Sciatic nerve (tissue), 2 donors: ENCODE measurements around the gene TSC2. TPM values are rescaled to one million over a fixed set of nuclear protein-coding genes. Genes with fewer than 3 reads are reported as not detected.
"Not testable (repeated sequence)": the region's sequence is repeated elsewhere in the genome, so short reads cannot be mapped to it uniquely, and the experiment has no call there.

ENCODE experiments used
- ATAC-seq: fragments of 200-7000 bp; cut with Tn5 transposase; one replicate; pipeline ENCODE4 v1.9.1; 2020; ENCODE audit warnings: mild to moderate bottlenecking, moderate library complexity
- DNase-seq: peaks from one replicate; pipeline ENCODE4 v3.0.0-alpha.2; 2020; ENCODE audit warnings: low spot score
- intact Hi-C: fragments of 100-400 bp; cut with DNase I; formaldehyde crosslinking; loops from one replicate; pipeline ENCODE4 v1.14.2; 2022
- total RNA-seq: library from RNA; stranded (reverse); fragmentation: NEBNext Ultra II Directional; extraction: Animal tissue kit (Norgen Biotek cat#: 25700); gene quantifications from one replicate; pipeline ENCODE4 v1.2.1, GENCODE V29; 2021
- donor health status: DM: no; HTN: no; CAD: no.
- donor health status: DM: no; HTN: no; CAD: no.

The TSC2 gene
- total RNA-seq, 1 donor from 2014 or later = 156 TPM

DNA sequence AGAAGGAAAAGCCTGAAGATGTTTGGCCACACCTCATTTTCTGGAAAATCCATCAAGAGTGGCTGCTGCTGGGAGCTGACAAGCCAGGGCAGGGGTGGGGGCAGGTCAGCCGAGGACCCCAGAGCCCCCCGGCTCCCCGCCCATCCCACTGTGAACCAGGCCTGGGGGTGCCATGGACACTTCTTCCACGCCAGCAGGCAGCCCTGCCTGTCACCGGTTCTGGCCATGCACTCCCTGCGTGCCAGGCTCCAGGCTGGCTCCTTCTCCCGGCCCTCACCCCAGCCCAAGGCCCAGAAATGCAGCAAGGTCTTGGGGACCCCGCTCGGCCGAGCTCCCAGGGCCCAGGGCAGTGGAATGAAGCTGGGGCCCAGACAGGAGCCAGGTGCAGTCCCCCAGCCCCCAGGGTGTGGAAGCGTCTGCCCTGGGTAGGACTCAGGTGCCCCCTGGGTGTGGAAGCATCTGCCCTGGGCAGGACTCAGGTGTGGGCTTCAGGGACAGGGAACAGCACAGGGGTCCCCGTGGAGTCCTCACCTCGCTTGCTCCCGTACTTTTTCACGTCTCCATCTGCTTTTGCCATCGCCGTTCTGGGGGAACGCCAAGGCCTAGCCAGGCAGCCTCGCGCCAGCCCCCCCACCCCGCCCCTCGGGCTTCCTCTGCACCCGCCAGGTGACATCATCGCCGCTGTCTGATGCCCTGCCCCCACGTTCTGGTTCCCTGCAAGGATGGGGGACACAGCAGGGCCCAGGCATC lies 75.3 kb downstream of the TSC2 start:
- DNase-seq, ATAC-seq, intact Hi-C loops: not testable (repeated sequence)

DNA sequence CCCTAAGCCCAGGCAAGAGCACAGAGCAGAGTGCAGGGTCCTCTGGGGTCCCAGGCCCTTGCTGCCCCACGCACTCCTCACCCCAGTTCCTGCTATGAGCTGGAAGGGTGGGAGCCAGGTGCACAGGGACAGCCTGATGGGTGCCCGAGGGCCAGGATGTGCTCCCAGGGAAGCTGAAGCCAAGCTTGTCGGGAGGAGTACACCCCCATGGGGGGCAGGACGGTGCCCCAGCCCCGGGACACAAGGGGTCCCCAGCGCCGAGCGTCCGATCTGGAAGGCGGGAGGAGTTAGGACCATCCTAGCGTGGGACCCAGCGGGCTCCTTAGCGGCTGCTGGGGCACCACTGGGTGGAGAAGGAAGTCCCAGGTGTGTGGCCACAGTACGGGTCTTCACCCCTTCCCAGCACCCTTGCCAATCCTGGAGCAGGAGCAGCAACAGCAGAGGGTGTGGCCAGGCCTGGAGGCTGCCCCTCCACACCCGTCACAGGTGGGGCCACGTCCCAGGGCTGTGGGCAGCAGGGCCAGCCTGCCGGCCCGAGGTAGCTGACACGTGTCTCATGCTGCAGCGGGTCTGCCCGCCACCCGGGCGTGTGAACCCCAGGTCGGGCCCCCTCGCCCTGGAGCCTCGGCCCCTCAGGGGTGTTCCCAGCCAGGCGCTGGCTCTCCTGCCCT lies 76.1 kb downstream of the TSC2 start:
- intact Hi-C loops, DNase-seq, ATAC-seq: not testable (repeated sequence)

DNA sequence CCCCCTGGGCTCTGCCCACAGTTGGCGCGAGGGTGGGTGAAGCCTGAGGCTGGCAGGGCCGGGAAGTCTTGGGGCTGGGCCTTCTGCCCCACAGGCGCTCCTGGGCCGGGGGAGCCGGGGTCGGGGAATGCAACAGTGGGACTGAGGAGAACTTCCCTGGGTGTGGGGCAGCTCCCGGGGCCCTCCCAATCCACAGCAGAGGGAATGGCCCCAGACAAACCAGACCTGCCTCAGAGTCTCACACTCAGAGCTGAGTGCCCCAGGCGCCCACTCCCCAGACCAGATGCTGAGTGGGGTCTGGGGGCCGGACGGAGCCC lies 76.5 kb downstream of the TSC2 start:
- DNase-seq, ATAC-seq, intact Hi-C loops: not testable (repeated sequence)

DNA sequence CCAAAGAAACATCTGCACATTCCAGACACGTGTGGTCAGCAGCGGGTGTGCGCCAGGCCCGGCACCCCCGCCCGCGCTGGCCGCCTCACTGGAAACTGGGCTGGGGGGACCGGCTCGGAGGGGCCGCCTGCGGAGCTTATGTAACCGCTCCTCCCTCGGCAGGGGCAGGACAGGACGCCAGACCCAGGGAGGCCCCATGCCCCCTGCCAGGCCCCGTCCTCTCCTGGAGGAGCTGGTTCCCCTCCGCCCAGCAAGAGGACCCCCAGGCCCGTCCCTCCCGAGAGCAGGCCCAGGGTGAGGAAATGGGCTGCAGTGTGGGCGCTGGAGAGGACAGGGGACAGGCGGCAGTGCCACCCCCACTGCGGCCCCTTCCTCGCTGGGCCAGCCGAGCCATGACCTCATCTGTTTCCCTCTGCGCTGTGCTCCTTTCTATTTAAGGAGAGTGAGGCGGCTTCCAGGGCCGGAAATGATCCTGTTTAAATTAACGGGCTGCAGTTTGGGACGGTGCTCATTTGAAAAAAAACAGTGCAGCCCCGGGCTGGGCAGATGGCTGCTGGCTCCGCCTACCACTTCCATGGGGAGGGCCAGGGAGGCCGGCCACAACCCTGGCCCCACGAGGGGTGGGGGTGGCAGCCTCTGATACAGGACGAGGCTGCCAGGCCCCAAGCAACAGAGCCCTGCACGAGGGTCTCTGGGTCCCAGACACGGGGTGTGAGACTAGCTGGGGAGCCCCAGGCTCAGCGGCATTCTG lies 77.1 kb downstream of the TSC2 start:
- ATAC-seq (peak; percentile 65), DNase-seq (peak; percentile 80)
- intact Hi-C loops = not testable (repeated sequence)

DNA sequence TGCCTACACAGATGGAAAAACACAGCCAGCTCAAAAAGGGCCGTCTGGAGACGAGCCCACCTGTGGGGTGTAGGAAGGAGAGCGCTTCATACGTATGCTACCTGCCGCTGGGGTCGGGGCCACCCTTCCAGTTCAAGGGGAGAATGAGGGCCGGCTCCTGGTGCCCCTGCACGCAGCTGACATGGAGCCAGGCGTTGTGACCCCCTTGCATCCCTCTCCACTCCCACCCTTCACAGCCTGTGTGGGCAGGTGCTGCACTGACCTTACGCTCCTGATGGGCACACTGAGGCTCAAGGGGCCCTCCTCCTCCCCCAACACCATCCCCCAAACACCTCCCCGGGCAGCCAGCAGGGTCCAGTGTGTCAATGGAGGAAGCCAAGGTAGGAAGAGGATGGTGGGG lies 77.8 kb downstream of the TSC2 start:
- DNase-seq, intact Hi-C loops: not testable (repeated sequence)

DNA sequence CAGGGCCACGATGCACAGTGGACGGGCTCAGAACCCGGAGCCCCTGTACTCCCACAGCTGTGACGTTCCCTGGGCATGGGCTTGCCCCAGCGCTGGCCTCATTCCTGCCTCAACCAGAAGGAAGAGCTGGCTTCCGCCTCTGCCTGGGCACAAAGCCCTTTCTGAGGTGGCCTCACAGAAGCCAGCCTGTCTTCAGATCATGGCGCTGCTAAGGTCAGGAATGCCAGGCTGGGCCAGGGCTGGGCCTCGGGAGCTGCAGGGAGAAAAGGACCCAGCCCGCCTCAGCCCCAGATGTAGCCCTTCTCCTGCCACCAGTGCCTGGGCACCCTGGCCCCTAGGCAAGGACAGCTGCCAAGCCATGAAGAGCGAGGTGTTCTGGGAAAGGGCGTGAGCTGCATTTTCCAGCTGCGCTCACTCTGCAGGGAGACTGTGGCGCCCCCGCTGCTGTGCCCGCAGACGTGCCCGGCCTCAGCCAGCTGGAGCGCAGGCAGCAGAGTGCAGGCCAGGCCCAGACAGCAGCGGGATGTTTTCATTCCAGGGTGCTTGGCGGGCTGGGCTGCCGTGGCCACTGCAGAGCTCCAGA lies 78.5 kb downstream of the TSC2 start:
- intact Hi-C loops, DNase-seq: not testable (repeated sequence)
- ATAC-seq = peak; percentile 4

More for the DNA sequence above, 77.8 kb downstream of the TSC2 start:
- ATAC-seq = not testable (repeated sequence)

DNA sequence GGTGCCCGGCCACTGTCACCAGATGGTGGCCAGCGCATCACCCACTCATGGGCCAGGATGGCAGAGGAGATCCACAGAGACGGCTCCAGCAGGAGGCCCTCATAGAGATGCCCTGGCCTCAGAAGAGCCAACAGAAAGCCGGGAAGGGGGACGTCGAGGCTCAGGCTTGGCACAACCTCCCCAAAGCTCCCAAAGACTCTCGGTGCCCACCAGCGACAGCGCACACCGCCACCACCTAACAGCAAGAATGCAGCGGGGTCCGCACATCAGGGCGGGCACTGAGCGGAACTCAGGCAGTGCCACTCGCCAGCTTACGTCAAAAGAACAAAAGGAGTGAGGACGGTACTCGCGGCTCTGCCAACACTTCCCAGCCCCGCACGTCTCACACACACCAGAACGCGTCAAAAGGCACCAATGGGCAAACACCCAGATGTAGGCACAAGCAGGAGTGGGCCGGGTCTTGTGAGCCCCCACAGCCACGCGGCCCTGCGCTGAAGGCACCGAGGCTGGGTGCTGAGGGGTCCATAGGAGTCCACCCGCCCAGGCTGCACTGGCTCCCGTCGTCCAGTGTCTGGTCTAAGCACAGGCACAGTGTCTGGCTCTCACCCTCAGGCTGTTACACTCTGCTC lies 79.3 kb downstream of the TSC2 start:
- intact Hi-C loops = not testable (repeated sequence)
- DNase-seq (peak; percentile 69), ATAC-seq (peak; percentile 1)

DNA sequence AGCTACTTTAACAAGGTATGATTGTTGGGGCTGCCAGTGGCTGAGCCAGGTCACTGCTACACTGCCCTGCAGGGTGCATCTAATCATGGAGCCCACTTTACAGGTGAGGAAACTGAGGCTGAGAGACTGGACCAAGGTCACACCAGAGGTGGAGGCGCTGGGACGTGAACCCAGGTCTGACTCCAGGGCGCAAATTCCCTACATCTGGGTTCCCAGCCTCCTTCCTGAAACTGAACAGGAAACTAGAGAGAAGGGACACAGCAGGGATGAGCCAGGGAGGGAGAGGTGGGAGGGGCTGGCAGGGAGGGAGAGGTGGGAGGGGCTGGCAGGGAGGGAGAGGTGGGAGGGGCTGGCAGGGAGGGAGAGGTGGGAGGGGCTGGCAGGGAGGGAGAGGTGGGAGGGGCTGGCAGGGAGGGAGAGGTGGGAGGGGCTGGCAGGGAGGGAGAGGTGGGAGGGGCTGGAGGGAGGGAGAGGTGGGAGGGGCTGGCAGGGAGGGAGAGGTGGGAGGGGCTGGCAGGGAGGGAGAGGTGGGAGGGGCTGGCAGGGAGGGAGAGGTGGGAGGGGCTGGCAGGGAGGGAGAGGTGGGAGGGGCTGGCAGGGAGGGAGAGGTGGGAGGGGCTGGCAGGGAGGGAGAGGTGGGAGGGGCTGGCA lies 80.0 kb downstream of the TSC2 start:
- intact Hi-C loops = not testable (repeated sequence)
- DNase-seq = peak; percentile 68
- peak; percentile 41 for ATAC-seq

DNA sequence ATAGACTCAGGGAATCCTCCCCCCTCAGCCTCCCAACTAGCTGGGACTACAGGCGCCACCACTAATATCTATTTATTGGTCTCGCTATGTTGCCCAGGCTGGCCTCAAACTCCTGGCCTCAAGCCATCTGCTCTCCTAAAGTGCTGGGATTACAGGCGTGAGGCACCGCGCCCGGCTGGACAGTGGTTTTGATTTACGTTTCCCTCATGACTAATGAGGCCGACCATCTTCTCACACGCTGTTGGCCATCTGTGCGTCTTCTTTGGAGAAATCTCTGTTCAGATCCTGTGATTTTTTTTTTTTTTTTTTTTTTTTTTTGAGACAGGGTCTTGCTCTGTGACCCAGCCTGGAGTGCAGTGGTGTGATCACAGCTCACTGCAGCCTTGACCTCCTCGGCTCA lies 81.5 kb downstream of the TSC2 start:
- DNase-seq, intact Hi-C loops, ATAC-seq: not testable (repeated sequence)

DNA sequence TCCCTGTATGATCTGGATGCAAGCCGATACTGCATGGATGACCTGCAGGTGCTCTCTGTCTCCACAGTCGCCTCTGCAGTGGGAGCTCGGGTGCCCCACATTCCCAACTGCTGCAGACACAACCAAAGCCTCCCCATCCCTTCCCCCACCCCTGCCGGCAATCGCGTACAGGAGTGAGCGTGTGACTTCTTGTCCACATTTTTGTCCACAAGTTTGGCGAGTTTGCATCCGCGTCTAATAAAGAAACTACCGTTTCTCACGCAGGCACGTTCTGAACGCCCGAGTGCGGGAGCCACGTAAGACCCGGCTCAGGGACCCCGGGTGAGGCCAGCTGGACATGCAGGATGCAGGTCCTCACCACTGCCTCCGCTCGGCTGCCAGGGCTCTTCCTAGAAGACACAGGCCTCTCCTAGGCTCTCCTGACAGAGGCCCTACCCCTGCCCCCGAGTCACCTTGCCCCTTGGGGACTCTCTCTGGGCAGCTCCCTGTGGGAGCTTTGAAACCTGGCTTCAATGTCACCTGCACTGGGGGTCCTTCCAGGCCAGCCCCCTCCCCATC lies 82.2 kb downstream of the TSC2 start:
- DNase-seq, intact Hi-C loops, ATAC-seq: not testable (repeated sequence)

DNA sequence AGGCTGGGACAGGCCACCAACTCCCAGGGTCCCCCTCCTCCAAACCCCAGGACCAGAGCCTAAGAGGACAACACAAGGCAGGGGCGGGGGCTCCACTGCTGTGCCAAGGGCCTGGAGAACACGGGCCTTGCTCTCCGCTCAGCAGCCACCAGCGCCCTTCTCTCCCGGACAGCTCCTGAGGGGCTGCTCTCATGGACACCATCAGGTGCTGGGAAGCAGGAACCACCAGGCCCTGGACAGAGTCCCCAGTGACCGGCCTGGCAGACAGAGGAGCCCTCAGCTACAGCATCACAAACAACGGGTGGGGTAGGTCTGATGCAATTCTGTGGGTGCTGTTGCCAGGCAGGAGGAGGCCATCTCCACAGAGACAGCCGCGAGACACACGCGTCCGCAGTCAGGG lies 86.0 kb downstream of the TSC2 start:
- ATAC-seq, DNase-seq, intact Hi-C loops: not testable (repeated sequence)

DNA sequence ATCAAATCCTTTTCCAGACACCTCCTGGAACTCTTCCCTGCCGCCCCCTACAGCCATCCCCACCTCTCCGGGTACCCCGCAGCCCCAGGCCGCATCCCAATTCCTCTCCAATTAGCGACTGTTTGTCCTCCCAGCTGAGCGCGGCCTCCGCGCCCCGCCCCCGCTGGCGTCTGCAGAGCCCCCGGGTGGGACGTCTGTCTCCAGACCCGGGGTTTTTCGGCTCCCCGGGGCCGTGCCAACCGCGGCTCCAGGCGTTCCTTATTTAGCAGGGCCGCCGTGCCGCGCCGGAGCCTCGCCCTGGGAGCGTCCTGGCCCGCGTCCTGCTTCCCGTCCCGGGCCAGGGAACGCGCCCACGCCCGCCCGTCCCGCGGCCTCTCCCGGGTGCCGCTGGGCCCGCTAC lies 87.3 kb downstream of the TSC2 start:
- intact Hi-C loops, ATAC-seq: not testable (repeated sequence)
- peak; percentile 59 for DNase-seq

DNA sequence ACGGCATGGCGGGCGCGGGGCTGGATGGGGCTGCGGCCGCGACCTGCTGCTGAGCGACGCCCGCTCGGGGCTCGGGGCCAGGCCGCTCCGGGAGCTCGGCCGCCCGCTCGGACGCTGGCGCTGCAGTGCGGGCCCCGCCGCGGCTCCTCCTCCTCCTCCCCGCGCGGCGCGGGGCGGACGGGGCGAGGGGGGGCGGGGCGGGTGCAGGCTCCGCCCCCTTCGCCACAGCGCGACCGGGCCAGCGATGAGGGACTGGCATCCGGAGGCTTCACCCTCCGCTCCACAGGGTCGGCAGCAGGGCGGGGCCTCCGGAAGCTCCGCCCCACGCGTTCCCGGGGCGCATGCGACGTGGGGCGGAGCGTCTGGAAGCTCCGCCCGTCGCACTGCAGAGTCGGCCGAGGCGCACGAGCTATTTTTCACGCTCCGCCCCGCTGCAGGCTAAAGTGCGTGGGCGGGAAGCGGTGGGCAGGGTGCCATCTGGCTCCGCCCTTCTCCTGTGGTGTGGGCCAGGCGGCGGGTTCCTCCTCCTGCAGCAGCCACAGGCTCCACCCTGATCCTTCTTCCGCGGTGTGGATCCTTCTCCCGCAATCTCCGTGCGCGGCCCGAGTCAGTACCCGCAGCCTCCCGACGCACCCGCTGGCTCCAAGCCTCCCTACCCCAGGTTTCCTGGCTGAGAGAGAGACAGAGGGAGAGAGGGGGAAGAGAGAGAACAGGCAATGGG lies 88.1 kb downstream of the TSC2 start, which contains the start of gene PKD1:
PKD1 (minus strand) TSS at position 129 of the 721 bp plus-strand sequence. CDS start 209 bp downstream, outside the sequence.
- DNase-seq = peak; percentile 100
- intact Hi-C loops = not testable (repeated sequence)
- ATAC-seq = peak; percentile 91
